Fibroblast of lung (primary cell): ENCODE data around the gene BCL11A. TPM values are rescaled to one million over a fixed set of nuclear protein-coding genes. Genes with fewer than 3 reads are reported as not detected.

Experiments used
- DNase-seq, 2 donors: peaks; one replicate each; pipeline versions ENCODE4 v3.0.0 to v3.0.0-alpha.2; 2010; ENCODE audit warnings: low read depth in 2 of 2
- H2AFZ ChIP-seq: 2 replicates; pipeline ENCODE4 v1.5.1; 2012; ENCODE audit warnings: low read length, control low read depth, inconsistent platforms
- H3K27ac ChIP-seq: 2 replicates; pipeline ENCODE4 v1.5.1; 2011; ENCODE audit warnings: low read length, control low read depth; ENCODE audit not compliant: insufficient read depth
- H3K27me3 ChIP-seq: 2 replicates; pipeline ENCODE4 v1.5.1; 2011; ENCODE audit warnings: mild to moderate bottlenecking, low read length; ENCODE audit not compliant: control insufficient read depth, insufficient read depth
- H3K36me3 ChIP-seq: 2 replicates; pipeline ENCODE4 v1.5.1; 2011; ENCODE audit warnings: low read length; ENCODE audit not compliant: control insufficient read depth, insufficient read depth
- H3K4me1 ChIP-seq: 2 replicates; pipeline ENCODE4 v1.5.1; 2011; ENCODE audit warnings: low read length; ENCODE audit not compliant: control insufficient read depth, insufficient read depth; ENCODE audit errors: extremely low read depth
- H3K4me2 ChIP-seq: 2 replicates; pipeline ENCODE4 v1.5.1; 2011; ENCODE audit warnings: low read length, control low read depth; ENCODE audit not compliant: insufficient read depth; ENCODE audit errors: extremely low read depth
- H3K4me3 ChIP-seq, 4 experiments: fragments of 200-600 bp in 1 of 4; sonication (generic) in 1 of 4; replicated peaks in 1 of 4; 2 replicates each; pipeline ENCODE4 v1.5.1; 2011 to 2016; ENCODE audit warnings: low read length in 4 of 4, low read depth in 3 of 4, mild to moderate bottlenecking in 3 of 4, control low read depth in 2 of 4, inconsistent platforms in 1 of 4, mixed read lengths in 1 of 4; ENCODE audit not compliant: insufficient read depth in 1 of 4; ENCODE audit errors: control extremely low read depth in 1 of 4
- H3K79me2 ChIP-seq: 2 replicates; pipeline ENCODE4 v1.5.1; 2012; ENCODE audit warnings: mild to moderate bottlenecking, low read length, inconsistent platforms; ENCODE audit not compliant: control insufficient read depth, insufficient read depth
- H3K9ac ChIP-seq: 2 replicates; pipeline ENCODE4 v1.5.1; 2011; ENCODE audit warnings: mild to moderate bottlenecking, low read length, control low read depth; ENCODE audit not compliant: insufficient read depth
- H3K9me3 ChIP-seq: 2 replicates; pipeline ENCODE4 v1.5.1; 2012; ENCODE audit warnings: low read depth, low read length; ENCODE audit not compliant: control insufficient read depth, insufficient read depth
- H4K20me1 ChIP-seq: 2 replicates; pipeline ENCODE4 v1.5.1; 2011; ENCODE audit warnings: low read length; ENCODE audit not compliant: control insufficient read depth, insufficient read depth; ENCODE audit errors: extremely low read depth
- EZH2 ChIP-seq: IDR thresholded peaks from 2 replicates; pipeline ENCODE4 v1.5.1; 2012; ENCODE audit warnings: low read length, control low read depth, mild to moderate bottlenecking; ENCODE audit errors: missing control alignments
- polyA plus RNA-seq, 2 donors: library from polyadenylated mRNA; depleted of rRNA in 1 of 2; stranded (reverse) in 1 of 2; unstranded in 1 of 2; fragments of >200 nt; gene quantifications; 2 replicates each; pipeline ENCODE4 v1.2.1, GENCODE V29; 2011 to 2012; ENCODE audit warnings: missing spikeins in 1 of 2
- total RNA-seq: library from RNA; depleted of rRNA; stranded (reverse); fragments of >200 nt; gene quantifications from 2 replicates; pipeline ENCODE4 v1.2.1, GENCODE V29; 2014
- TF ChIP-seq, protein P1 (sequence below), 2 donors: IDR thresholded peaks in 1 of 2; conservative IDR thresholded peaks in 1 of 2; 1 replicate in 1 of 2; 2 replicates in 1 of 2; pipeline ENCODE4 v1.5.1; 2011 to 2012; ENCODE audit warnings: low read length in 2 of 2, control low read depth in 1 of 2, inconsistent platforms in 1 of 2, low read depth in 1 of 2, mild to moderate bottlenecking in 1 of 2

BCL11A gene
- total and polyA plus RNA-seq, 2 donors (not counting 1 experiment from before 2014, with no cell fraction given): 0.09 to 0.17 TPM

DNA sequence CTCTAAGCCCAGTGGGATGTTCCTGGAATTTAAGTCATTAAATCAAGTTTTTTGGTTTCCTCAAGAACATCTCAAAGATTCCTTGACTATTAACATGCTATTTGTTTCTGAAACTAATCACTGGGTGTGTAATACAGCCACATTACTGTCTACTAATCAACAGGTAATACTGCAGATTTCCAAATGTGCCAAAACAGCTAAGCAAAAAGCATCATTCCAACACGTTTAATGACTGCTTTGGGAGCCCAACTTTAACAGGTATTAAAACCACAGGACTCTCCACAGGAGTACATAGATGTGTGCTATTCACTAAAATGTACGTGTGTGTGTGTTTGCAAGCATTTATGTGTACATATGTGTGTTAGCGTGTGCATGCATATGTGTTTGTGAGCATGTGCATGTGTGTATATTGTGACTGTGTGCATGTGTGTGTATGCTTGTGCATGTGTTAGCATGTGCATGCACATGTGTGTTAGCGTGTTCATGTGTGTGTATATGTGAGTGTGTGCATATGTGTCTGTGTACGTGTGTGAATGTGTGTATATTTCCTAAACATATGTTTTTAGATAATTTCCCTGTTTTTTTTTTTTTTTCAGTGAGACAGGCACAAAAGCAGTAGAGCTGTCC lies 80.7 kb downstream of the BCL11A start:
- no peak for DNase-seq
- Histone ChIP-seq H3K9ac (no peak overlapping the region), H2AFZ (no peak overlapping the region), H3K4me1 (no peaks in the 10 kb centered on the region), H3K4me3 (no peak overlapping the region), H3K4me2 (no peak overlapping the region), H3K36me3 (no peaks in the 10 kb centered on the region), H3K9me3 (no peaks in the 10 kb centered on the region), H3K79me2 (no peaks in the 10 kb centered on the region), H3K27me3 (no peaks in the 10 kb centered on the region), H3K27ac (no peak overlapping the region), H4K20me1 (no peaks in the 10 kb centered on the region)
- TF ChIP-seq EZH2: no peak
- TF ChIP-seq, protein P1, sequence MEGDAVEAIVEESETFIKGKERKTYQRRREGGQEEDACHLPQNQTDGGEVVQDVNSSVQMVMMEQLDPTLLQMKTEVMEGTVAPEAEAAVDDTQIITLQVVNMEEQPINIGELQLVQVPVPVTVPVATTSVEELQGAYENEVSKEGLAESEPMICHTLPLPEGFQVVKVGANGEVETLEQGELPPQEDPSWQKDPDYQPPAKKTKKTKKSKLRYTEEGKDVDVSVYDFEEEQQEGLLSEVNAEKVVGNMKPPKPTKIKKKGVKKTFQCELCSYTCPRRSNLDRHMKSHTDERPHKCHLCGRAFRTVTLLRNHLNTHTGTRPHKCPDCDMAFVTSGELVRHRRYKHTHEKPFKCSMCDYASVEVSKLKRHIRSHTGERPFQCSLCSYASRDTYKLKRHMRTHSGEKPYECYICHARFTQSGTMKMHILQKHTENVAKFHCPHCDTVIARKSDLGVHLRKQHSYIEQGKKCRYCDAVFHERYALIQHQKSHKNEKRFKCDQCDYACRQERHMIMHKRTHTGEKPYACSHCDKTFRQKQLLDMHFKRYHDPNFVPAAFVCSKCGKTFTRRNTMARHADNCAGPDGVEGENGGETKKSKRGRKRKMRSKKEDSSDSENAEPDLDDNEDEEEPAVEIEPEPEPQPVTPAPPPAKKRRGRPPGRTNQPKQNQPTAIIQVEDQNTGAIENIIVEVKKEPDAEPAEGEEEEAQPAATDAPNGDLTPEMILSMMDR (conservative IDR thresholded peaks at IDR 0.05 in 1 of 2, IDR thresholded peaks at IDR 0.05 in 1 of 2; ENCODE audit: low read depth in 1 of 2, low read length in 2 of 2): no peak

DNA sequence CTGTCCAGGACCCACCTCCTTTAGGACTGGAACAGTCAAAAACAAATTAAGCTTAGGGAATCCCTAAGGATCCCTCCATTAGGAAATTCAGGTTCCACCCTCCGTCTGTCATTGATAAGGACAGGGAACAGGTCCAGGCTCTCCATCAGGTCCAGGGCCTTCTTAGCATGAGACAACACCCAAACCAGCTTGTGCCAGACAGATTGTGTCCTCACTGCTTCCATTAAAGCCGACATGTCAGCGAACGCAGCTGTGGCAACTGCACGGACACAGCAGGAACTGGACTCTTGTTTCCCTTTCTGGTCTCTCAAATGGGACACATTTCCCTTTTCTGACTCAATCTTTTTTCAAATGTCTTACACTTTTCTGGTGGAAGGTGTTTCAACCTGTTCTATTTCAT lies 81.4 kb downstream of the BCL11A start:
- no peak for DNase-seq
- TF ChIP-seq, protein P1 (conservative IDR thresholded peaks at IDR 0.05 in 1 of 2, IDR thresholded peaks at IDR 0.05 in 1 of 2; ENCODE audit: low read depth in 1 of 2, low read length in 2 of 2): no peak
- TF ChIP-seq EZH2: no peak
- Histone ChIP-seq H3K9ac (no peak overlapping the region), H3K4me2 (no peak overlapping the region), H3K27ac (no peak overlapping the region), H3K36me3 (no peaks in the 10 kb centered on the region), H3K27me3 (no peaks in the 10 kb centered on the region), H4K20me1 (no peaks in the 10 kb centered on the region), H3K4me1 (no peaks in the 10 kb centered on the region), H3K4me3 (no peak overlapping the region), H3K79me2 (no peaks in the 10 kb centered on the region), H3K9me3 (no peaks in the 10 kb centered on the region), H2AFZ (no peak overlapping the region)

DNA sequence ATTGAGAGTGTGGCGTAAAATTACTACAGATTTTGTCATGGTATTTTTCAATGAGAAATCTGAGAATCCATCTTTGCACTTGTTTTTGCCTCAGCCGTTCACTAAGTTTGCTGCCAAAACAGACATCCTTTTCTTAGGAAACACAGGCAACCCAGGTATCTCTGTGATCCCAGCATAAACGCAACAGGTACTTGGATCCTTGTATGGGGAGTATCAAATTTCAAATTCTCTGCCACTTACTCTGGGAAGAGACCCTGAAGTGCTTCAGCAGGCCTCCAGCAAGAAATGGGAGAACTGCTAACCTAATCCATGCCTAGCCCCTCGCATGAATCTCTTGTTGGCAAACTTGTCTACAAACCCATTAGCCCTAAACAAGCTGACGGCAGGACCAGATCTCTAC lies 83.1 kb downstream of the BCL11A start:
- Histone ChIP-seq H3K36me3 (no peaks in the 10 kb centered on the region), H2AFZ (no peak overlapping the region), H3K9me3 (no peaks in the 10 kb centered on the region), H3K4me1 (no peaks in the 10 kb centered on the region), H3K27ac (no peak overlapping the region), H3K4me2 (no peak overlapping the region), H4K20me1 (no peaks in the 10 kb centered on the region), H3K4me3 (no peak overlapping the region), H3K27me3 (no peaks in the 10 kb centered on the region), H3K9ac (no peak overlapping the region), H3K79me2 (no peaks in the 10 kb centered on the region)
- no peak for TF ChIP-seq EZH2
- DNase-seq: no peak
